Inferior parietal cortex (tissue), 1 donor: Measurements from ENCODE around the gene KAZALD1.

ENCODE experiments used
- DNase-seq: peaks from one replicate; pipeline ENCODE4 v3.0.0-alpha.2; 2016; ENCODE audit errors: extremely low spot score

The KAZALD1 gene

GRCh38 chr10:101047961-101048892, 13.6 kb upstream of the KAZALD1 start:
- no peak for DNase-seq

GRCh38 chr10:101050208-101051069, 11.3 kb upstream of the KAZALD1 start:
- DNase-seq = no peak

- DNase-seq = no peak
These were observed 9.5 kb upstream of the KAZALD1 start for GRCh38 chr10:101052285-101052684.

GRCh38 chr10:101053516-101053915, 8.3 kb upstream of the KAZALD1 start:
- DNase-seq = no peak

- DNase-seq = no peak
These were observed 7.4 kb upstream of the KAZALD1 start for GRCh38 chr10:101054351-101054750.

GRCh38 chr10:101054876-101055275, 6.9 kb upstream of the KAZALD1 start:
- no peak for DNase-seq

GRCh38 chr10:101055411-101055810, 6.4 kb upstream of the KAZALD1 start:
- DNase-seq = no peak

- DNase-seq = no peak
These were observed 5.2 kb upstream of the KAZALD1 start for GRCh38 chr10:101056365-101057151.

- peak; percentile 89 for DNase-seq
These were observed 1.5 kb upstream of the KAZALD1 start for GRCh38 chr10:101060036-101060950.

- peak; percentile 84 for DNase-seq
These were observed 702 bp upstream of the KAZALD1 start for GRCh38 chr10:101060951-101061623.

GRCh38 chr10:101062232-101063049, 652 bp downstream of the KAZALD1 start:
- no peak for DNase-seq

- no peak for DNase-seq
These were observed 1.3 kb downstream of the KAZALD1 start for GRCh38 chr10:101063050-101063525.

- DNase-seq = no peak
These were observed 2.0 kb downstream of the KAZALD1 start for GRCh38 chr10:101063548-101064414.

GRCh38 chr10:101064415-101065030, 2.7 kb downstream of the KAZALD1 start:
- DNase-seq = no peak

GRCh38 chr10:101065481-101066145, 3.8 kb downstream of the KAZALD1 start:
- no peak for DNase-seq

GRCh38 chr10:101066146-101066895, 4.5 kb downstream of the KAZALD1 start:
- peak; percentile 18 for DNase-seq
